Measurements from ENCODE around the gene LARP1.

LARP1 gene

DNA sequence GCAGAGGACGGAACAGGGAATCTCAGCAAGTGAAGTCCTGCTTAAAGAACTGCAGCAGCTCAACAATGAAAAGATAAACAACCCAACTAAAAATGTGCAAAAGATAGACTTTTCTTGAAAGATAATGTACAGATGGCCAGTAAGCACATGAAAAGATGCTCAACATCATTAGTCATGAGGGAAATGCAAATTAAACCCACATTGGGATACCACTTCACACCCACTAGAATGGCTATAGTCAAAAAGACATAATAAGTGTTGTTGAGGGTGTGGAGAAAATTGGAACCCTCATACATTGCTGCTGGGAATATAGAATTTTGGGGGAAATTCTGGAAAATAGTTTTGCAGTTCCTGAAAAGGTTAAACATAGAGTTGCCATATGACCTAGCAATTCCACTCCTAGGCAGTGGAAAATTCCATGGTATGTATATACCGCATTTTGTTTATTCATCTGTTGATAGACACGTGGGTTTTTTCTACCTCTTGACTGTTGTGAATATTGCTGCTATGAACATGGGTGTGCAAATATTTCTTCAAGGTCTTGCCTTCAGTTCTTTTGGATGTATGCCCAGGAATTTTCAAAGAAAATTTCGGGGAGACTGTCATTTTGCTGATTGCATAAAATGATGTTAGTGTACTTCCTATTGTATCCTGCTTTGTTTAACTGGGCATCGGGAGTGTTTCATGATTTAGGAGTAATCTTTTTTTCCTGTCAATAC is 110.4 kb downstream of the LARP1 start:
- Histone ChIP-seq H3K4me1 (ENCODE audit: insufficient read depth, low read length) (peaks cover 14% of the 10 kb centered on the region), H3K36me3 (ENCODE audit: insufficient read depth, low read length) (peaks cover 19% of the 10 kb centered on the region), H3K27ac (ENCODE audit: low read depth, low read length) (no peak overlapping the region), H3K4me3 (ENCODE audit: low read depth in 1 of 2, low read length in 2 of 2) (no peak overlapping the region), H3K27me3 (ENCODE audit: control insufficient read depth in 1 of 2, insufficient read depth in 2 of 2, low read length in 2 of 2) (no peaks in the 10 kb centered on the region), H3K9ac (ENCODE audit: low read length) (no peak overlapping the region), H3K9me3 (ENCODE audit: low read length) (no peaks in the 10 kb centered on the region)

DNA sequence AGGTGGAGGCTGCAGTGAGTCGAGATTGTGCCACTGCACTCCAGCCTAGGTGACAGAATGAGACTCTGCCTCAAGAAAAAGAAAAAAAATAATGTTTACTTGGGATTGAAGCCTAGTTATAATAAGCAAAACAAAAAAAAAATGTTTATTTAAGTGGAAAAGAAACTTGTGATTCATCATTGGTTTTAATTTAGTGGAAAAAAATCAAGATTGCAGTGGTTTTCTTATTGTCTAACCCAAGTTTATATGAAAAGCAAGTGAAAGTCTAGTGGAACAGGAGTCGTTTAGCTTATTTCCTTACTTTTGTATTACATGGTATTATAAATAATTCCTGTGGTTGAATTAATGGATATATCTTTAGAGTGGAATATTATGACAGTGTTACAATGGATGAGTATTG is 111.7 kb downstream of the LARP1 start:
- H3K4me1 ChIP-seq (ENCODE audit: insufficient read depth, low read length) = peaks cover 6% of the 10 kb centered on the region
- H3K36me3 ChIP-seq (ENCODE audit: insufficient read depth, low read length) = peaks cover 28% of the 10 kb centered on the region
- no peaks in the 10 kb centered on the region for H3K27me3 ChIP-seq (ENCODE audit: control insufficient read depth in 1 of 2, insufficient read depth in 2 of 2, low read length in 2 of 2)
- no peak overlapping the region for H3K9ac ChIP-seq (ENCODE audit: low read length)
- no peak overlapping the region for H3K4me3 ChIP-seq (ENCODE audit: low read depth in 1 of 2, low read length in 2 of 2)
- no peaks in the 10 kb centered on the region for H3K9me3 ChIP-seq (ENCODE audit: low read length)
- no peak overlapping the region for H3K27ac ChIP-seq (ENCODE audit: low read depth, low read length)
